Chondrocyte (in vitro differentiated cells): ENCODE results near the gene PRR35. TPM values are rescaled to one million over a fixed set of nuclear protein-coding genes. Genes with fewer than 3 reads are reported as not detected.

Experiments used
- DNase-seq: peaks from one replicate; pipeline ENCODE4 v3.0.0; 2021; ENCODE audit warnings: mixed read lengths, low spot score
- H3K27ac Mint-ChIP-seq: one replicate; pipeline ENCODE4 v1.8.0; 2021; ENCODE audit warnings: mild to moderate bottlenecking, moderate library complexity, mixed read lengths; ENCODE audit not compliant: unreplicated experiment
- H3K27me3 Mint-ChIP-seq: 2 replicates; pipeline ENCODE4 v1.8.0; 2021; ENCODE audit warnings: low read depth, mixed read lengths
- H3K36me3 Mint-ChIP-seq: 2 replicates; pipeline ENCODE4 v1.8.0; 2021; ENCODE audit warnings: low read depth, mixed read lengths
- H3K4me1 Mint-ChIP-seq: 2 replicates; pipeline ENCODE4 v1.8.0; 2021; ENCODE audit warnings: low read depth, mild to moderate bottlenecking, mixed read lengths
- H3K4me3 Mint-ChIP-seq: one replicate; pipeline ENCODE4 v1.8.0; 2021; ENCODE audit warnings: mild to moderate bottlenecking, moderate library complexity, mixed read lengths; ENCODE audit not compliant: unreplicated experiment
- H3K9me3 Mint-ChIP-seq: 2 replicates; pipeline ENCODE4 v1.8.0; 2021; ENCODE audit warnings: low read depth, mixed read lengths
- total RNA-seq: library from RNA; stranded (reverse); gene quantifications from 3 replicates; pipeline ENCODE4 v1.2.1, GENCODE V29; 2021
- TF ChIP-seq, protein P1 (sequence below): fragments of 200-600 bp; sonication (generic); IDR thresholded peaks from 2 replicates; pipeline ENCODE4 v1.5.0; 2021; ENCODE audit warnings: antibody characterized with exemption, mild to moderate bottlenecking, moderate library complexity

The PRR35 gene
- total RNA-seq, 1 donor from 2014 or later = not detected

- peaks cover 15% of the 10 kb centered on the region for H3K4me1 Mint-ChIP-seq
- no peak for DNase-seq
- H3K4me3 Mint-ChIP-seq = no peak overlapping the region
- no peaks in the 10 kb centered on the region for H3K9me3 Mint-ChIP-seq
- TF ChIP-seq, protein P1, sequence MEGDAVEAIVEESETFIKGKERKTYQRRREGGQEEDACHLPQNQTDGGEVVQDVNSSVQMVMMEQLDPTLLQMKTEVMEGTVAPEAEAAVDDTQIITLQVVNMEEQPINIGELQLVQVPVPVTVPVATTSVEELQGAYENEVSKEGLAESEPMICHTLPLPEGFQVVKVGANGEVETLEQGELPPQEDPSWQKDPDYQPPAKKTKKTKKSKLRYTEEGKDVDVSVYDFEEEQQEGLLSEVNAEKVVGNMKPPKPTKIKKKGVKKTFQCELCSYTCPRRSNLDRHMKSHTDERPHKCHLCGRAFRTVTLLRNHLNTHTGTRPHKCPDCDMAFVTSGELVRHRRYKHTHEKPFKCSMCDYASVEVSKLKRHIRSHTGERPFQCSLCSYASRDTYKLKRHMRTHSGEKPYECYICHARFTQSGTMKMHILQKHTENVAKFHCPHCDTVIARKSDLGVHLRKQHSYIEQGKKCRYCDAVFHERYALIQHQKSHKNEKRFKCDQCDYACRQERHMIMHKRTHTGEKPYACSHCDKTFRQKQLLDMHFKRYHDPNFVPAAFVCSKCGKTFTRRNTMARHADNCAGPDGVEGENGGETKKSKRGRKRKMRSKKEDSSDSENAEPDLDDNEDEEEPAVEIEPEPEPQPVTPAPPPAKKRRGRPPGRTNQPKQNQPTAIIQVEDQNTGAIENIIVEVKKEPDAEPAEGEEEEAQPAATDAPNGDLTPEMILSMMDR = no peak
- no peaks in the 10 kb centered on the region for H3K36me3 Mint-ChIP-seq
- no peaks in the 10 kb centered on the region for H3K27me3 Mint-ChIP-seq
- no peak overlapping the region for H3K27ac Mint-ChIP-seq
Measured at GRCh38 chr16:582614-583331, 22.6 kb downstream of the PRR35 start.

- H3K27me3 Mint-ChIP-seq = no peaks in the 10 kb centered on the region
- peaks cover 22% of the 10 kb centered on the region for H3K4me1 Mint-ChIP-seq
- no peak overlapping the region for H3K4me3 Mint-ChIP-seq
- no peaks in the 10 kb centered on the region for H3K9me3 Mint-ChIP-seq
- no peak for DNase-seq
- TF ChIP-seq, protein P1 = no peak
- no peaks in the 10 kb centered on the region for H3K36me3 Mint-ChIP-seq
- no peak overlapping the region for H3K27ac Mint-ChIP-seq
Measured at GRCh38 chr16:583470-583814, 23.2 kb downstream of the PRR35 start.

DNA sequence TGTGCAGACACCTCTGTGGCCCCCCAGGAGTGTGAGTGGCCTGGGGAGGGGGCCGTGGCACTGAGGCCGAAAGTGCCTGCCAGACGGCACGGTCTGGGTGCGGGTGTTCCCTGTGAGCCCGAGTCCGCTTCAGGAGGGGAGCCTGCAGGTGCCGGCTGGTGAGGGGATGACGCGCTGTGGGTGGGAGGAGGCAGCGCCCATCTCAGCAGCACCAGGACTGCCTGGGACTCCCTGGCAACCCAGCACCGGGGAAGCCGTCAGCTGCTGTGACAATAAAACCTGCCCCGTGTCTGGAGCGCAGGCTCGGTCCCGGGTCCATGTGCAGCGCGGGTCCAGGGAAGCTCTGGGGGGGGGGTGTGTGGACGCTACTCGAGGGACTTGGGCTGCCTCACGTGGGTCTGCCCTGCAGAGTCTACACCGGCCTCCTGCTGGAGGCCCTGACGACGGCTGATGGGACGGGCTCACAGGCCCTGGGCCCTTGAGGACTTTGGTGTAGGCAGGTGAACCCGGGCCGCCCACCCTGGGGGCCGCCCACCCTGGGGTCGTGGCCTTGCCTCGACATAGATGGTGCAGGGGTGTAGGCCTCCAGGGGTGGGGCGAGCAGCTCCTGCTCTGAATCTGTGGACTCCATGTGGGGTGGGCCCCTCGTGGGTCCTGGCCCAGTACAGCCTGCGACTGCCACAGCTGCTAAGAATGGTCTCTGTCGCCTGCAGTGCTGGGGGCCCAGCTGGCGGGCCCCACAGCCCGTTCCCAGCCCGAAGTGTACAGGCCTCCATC lies 23.8 kb downstream of the PRR35 start:
- no peaks in the 10 kb centered on the region for H3K36me3 Mint-ChIP-seq
- TF ChIP-seq, protein P1 = no peak
- no peaks in the 10 kb centered on the region for H3K9me3 Mint-ChIP-seq
- no peak overlapping the region for H3K4me3 Mint-ChIP-seq
- H3K4me1 Mint-ChIP-seq = peaks cover 23% of the 10 kb centered on the region
- no peak for DNase-seq
- no peaks in the 10 kb centered on the region for H3K27me3 Mint-ChIP-seq
- H3K27ac Mint-ChIP-seq = no peak overlapping the region

GRCh38 chr16:585351-585750 lies 25.2 kb downstream of the PRR35 start:
- Mint-ChIP-seq H3K4me1 (peaks cover 23% of the 10 kb centered on the region), H3K4me3 (no peak overlapping the region), H3K27me3 (no peaks in the 10 kb centered on the region), H3K36me3 (no peaks in the 10 kb centered on the region), H3K27ac (no peak overlapping the region), H3K9me3 (no peaks in the 10 kb centered on the region)
- TF ChIP-seq, protein P1 = peak; percentile 8
- DNase-seq = no peak

- TF ChIP-seq, protein P1 = no peak
- Mint-ChIP-seq H3K36me3 (no peaks in the 10 kb centered on the region), H3K4me1 (peaks cover 31% of the 10 kb centered on the region), H3K27me3 (no peaks in the 10 kb centered on the region), H3K27ac (no peak overlapping the region), H3K4me3 (no peak overlapping the region), H3K9me3 (no peaks in the 10 kb centered on the region)
- DNase-seq = no peak
Measured at GRCh38 chr16:586047-586644, 26.0 kb downstream of the PRR35 start.
